PC-3 (cell line): ENCODE data around the gene ASCL4. TPM values are rescaled to one million over a fixed set of nuclear protein-coding genes. Genes with fewer than 3 reads are reported as not detected.

Experiments
- ATAC-seq: fragments of 200-7000 bp; cut with Tn5 transposase; 2 replicates; pipeline ENCODE4 v1.9.1; 2020; ENCODE audit warnings: mild to moderate bottlenecking, moderate library complexity
- BruUV-seq: library from RNA; stranded (reverse); fragments of 400-500 nt; replicated peaks from 2 replicates; lab custom pipeline; 2021; lab: Mats Ljungman, UMichigan
- CTCF ChIA-PET: fragments of 300-600 bp; sonication (Branson Sonifier 250); formaldehyde crosslinking; loops from one replicate; lab custom pipeline; 2022; ENCODE audit warnings: antibody characterized with exemption; lab: Charles Lee
- POLR2A ChIA-PET: fragments of 300-600 bp; sonication (Branson Sonifier 250); formaldehyde crosslinking; loops from one replicate; lab custom pipeline; 2022; ENCODE audit warnings: antibody characterized with exemption; ENCODE audit not compliant: unreplicated experiment; lab: Charles Lee
- DNase-seq: peaks from one replicate; pipeline ENCODE4 v3.0.0-alpha.2; 2015
- H2AFZ ChIP-seq: fragments of 300-600 bp; sonication (generic); 2 replicates; pipeline ENCODE4 v1.6.0; 2016; ENCODE audit warnings: antibody characterized with exemption, low read length
- H3F3A ChIP-seq: fragments of 300-600 bp; sonication (generic); one replicate; pipeline ENCODE4 v1.6.0; 2017; ENCODE audit warnings: antibody characterized with exemption, low read length, control low read depth, mild to moderate bottlenecking; ENCODE audit not compliant: unreplicated experiment
- H3K27ac ChIP-seq: fragments of 300-600 bp; sonication (generic); 2 replicates; pipeline ENCODE4 v1.5.1; 2016; ENCODE audit warnings: mild to moderate bottlenecking, low read length
- H3K27me3 ChIP-seq: fragments of 300-600 bp; sonication (generic); 2 replicates; pipeline ENCODE4 v1.6.1; 2016; ENCODE audit warnings: low read length, mixed read lengths
- H3K36me3 ChIP-seq: fragments of 300-600 bp; sonication (generic); 2 replicates; pipeline ENCODE4 v1.6.1; 2016; ENCODE audit warnings: low read depth, mixed run types, low read length, mixed read lengths
- H3K4me1 ChIP-seq: fragments of 300-600 bp; sonication (generic); 2 replicates; pipeline ENCODE4 v1.5.1; 2016; ENCODE audit warnings: low read length; ENCODE audit not compliant: insufficient read depth
- H3K4me2 ChIP-seq: fragments of 300-600 bp; sonication (generic); 2 replicates; pipeline ENCODE4 v1.6.0; 2016; ENCODE audit warnings: low read length
- H3K4me3 ChIP-seq: fragments of 300-600 bp; sonication (generic); 2 replicates; pipeline ENCODE4 v1.5.1; 2016; ENCODE audit warnings: mild to moderate bottlenecking, low read length, mixed read lengths
- H3K79me2 ChIP-seq: fragments of 300-600 bp; sonication (generic); 2 replicates; pipeline ENCODE4 v1.6.1; 2017; ENCODE audit warnings: low read length, mixed read lengths
- H3K9ac ChIP-seq: fragments of 300-600 bp; sonication (generic); 2 replicates; pipeline ENCODE4 v1.6.0; 2016; ENCODE audit warnings: mild to moderate bottlenecking, low read length
- H3K9me2 ChIP-seq: fragments of 300-600 bp; sonication (generic); replicated peaks from 2 replicates; pipeline ENCODE4 v1.6.1; 2016; ENCODE audit warnings: mixed run types, low read length, mixed read lengths
- H3K9me3 ChIP-seq: fragments of 300-600 bp; sonication (generic); 2 replicates; pipeline ENCODE4 v1.6.1; 2016; ENCODE audit warnings: low read length, mixed read lengths
- H4K20me1 ChIP-seq: fragments of 300-600 bp; sonication (generic); 2 replicates; pipeline ENCODE4 v1.6.1; 2016; ENCODE audit warnings: low read length, mixed read lengths
- CTCF ChIP-seq: fragments of 300-600 bp; sonication (generic); conservative IDR thresholded peaks from 2 replicates; pipeline ENCODE4 v1.5.1; 2017; ENCODE audit warnings: antibody characterized with exemption, low read depth, mild to moderate bottlenecking, low read length
- EZH2 ChIP-seq: fragments of 300-600 bp; sonication (generic); IDR thresholded peaks from one replicate; pipeline ENCODE4 v1.6.1; 2017; ENCODE audit warnings: antibody characterized with exemption, mild to moderate bottlenecking, low read length; ENCODE audit not compliant: unreplicated experiment
- EZH2phosphoT487 ChIP-seq: fragments of 300-600 bp; sonication (generic); IDR thresholded peaks from 2 replicates; pipeline ENCODE4 v1.6.1; 2018; ENCODE audit warnings: mild to moderate bottlenecking, antibody characterized with exemption, low read length, borderline replicate concordance
- intact Hi-C: fragments of 100-400 bp; cut with micrococcal nuclease; formaldehyde crosslinking; loops from 2 replicates; pipeline ENCODE4 v1.9.0; 2023
- total RNA-seq: library from RNA; depleted of rRNA; stranded (reverse); fragments of >200 nt; gene quantifications from 2 replicates; pipeline ENCODE4 v1.2.3, GENCODE V29; 2014

ASCL4 gene
- total RNA-seq, 1 experiment from 2014 or later = not detected

GRCh38 chr12:107776171-107776570, 1.7 kb downstream of the ASCL4 start:
- intact Hi-C loops = no loop called here
- no TSS peak for BruUV-seq
- no peaks in the 10 kb centered on the region for H3K9me3 ChIP-seq
- TF ChIP-seq CTCF (no peak), EZH2 (no peak), EZH2phosphoT487 (no peak)
- H3K27ac ChIP-seq = no peak overlapping the region
- peaks cover 79% of the 10 kb centered on the region for H3K27me3 ChIP-seq
- no peaks in the 10 kb centered on the region for H3K36me3 ChIP-seq
- H3K4me3 ChIP-seq = no peak overlapping the region
- POLR2A ChIA-PET = no interaction called here
- no peak for ATAC-seq
- H3K79me2 ChIP-seq = no peaks in the 10 kb centered on the region
- no peaks in the 10 kb centered on the region for H3K4me1 ChIP-seq
- CTCF ChIA-PET = no interaction called here
- H4K20me1 ChIP-seq = no peaks in the 10 kb centered on the region
- H3K9ac ChIP-seq = no peak overlapping the region
- no peak overlapping the region for H2AFZ ChIP-seq
- no peaks in the 10 kb centered on the region for H3F3A ChIP-seq
- H3K4me2 ChIP-seq = no peak overlapping the region
- DNase-seq = no peak
- no peaks in the 10 kb centered on the region for H3K9me2 ChIP-seq

- intact Hi-C loops = no loop called here
Measured at GRCh38 chr12:107778383-107779025, 4.0 kb downstream of the ASCL4 start.

More at GRCh38 chr12:107778383-107779025, 4.0 kb downstream of the ASCL4 start:
- no peak overlapping the region for H3K27ac ChIP-seq
- H3K9me3 ChIP-seq = no peaks in the 10 kb centered on the region
- H3K36me3 ChIP-seq = no peaks in the 10 kb centered on the region
- no peaks in the 10 kb centered on the region for H3K9me2 ChIP-seq
- DNase-seq (no peak), ATAC-seq (no peak)
- H3K9ac ChIP-seq = no peak overlapping the region
- TF ChIP-seq CTCF = no peak
- TF ChIP-seq EZH2phosphoT487 = no peak
- TF ChIP-seq EZH2 = no peak
- H3F3A ChIP-seq = no peaks in the 10 kb centered on the region
- H4K20me1 ChIP-seq = no peaks in the 10 kb centered on the region
- POLR2A ChIA-PET = no interaction called here
- BruUV-seq = no TSS peak
- H3K4me2 ChIP-seq = no peak overlapping the region
- no peaks in the 10 kb centered on the region for H3K4me1 ChIP-seq
- H3K4me3 ChIP-seq = no peak overlapping the region
- CTCF ChIA-PET = no interaction called here
- H3K79me2 ChIP-seq = no peaks in the 10 kb centered on the region
- H2AFZ ChIP-seq = no peak overlapping the region
- peaks cover 85% of the 10 kb centered on the region for H3K27me3 ChIP-seq
